Esophagus muscularis mucosa (tissue), 3 donors: ENCODE results near the gene ESAM.

Experiments
- CTCF ChIP-seq, 3 experiments: fragments of 200-600 bp in 2 of 3; fragments of 450-650 bp in 1 of 3; sonication (generic) in 2 of 3; IDR thresholded peaks; one replicate each; pipeline ENCODE4 v1.5.1; 2017 to 2019; ENCODE audit warnings: antibody characterized with exemption in 3 of 3, mild to moderate bottlenecking in 2 of 3, moderate library complexity in 1 of 3
- POLR2A ChIP-seq: fragments of 450-650 bp; IDR thresholded peaks from one replicate; pipeline ENCODE4 v1.6.1; 2017; ENCODE audit warnings: antibody characterized with exemption, moderate library complexity, mild to moderate bottlenecking, low read depth
- POLR2AphosphoS5 ChIP-seq, 2 donors: sonication (generic); formaldehyde crosslinking; IDR thresholded peaks; one replicate each; pipeline ENCODE4 v1.6.1; 2017; ENCODE audit warnings: antibody characterized with exemption in 2 of 2

DNA sequence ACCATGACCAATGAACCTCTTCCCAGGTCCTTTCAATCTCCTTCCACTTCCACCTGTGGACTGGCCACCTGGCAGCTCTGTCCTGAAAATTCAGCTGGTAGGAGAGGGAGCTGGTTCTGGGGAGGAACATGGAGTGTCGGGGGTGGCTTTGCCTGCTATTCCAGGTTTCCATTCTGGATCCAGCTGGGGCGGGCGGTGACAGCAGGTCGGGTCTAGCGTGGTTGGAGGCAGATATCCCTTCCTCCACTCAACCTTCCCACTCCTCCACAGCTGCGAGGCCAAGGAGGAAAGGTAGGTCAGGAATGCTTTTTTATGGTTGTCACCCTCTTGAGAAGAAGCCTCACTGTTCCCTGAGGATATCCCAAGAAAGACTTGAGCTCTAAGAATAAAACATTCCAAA, 19.0 kb downstream of the ESAM start:
- TF ChIP-seq CTCF (IDR thresholded peaks at IDR 0.05), result no peak
- no peak for TF ChIP-seq POLR2AphosphoS5 (IDR thresholded peaks at IDR 0.05)
- TF ChIP-seq POLR2A, result no peak
